IPS-20b (cell line): ENCODE results near the gene HHLA2.

Experiments
- H3K27ac ChIP-seq: one replicate; pipeline ENCODE4 v1.5.1; 2013; ENCODE audit warnings: low read length
- H3K27me3 ChIP-seq: 2 replicates; pipeline ENCODE4 v1.6.1; 2013; ENCODE audit warnings: mild to moderate bottlenecking, low read length, inconsistent platforms; ENCODE audit not compliant: insufficient read depth
- H3K36me3 ChIP-seq: 2 replicates; pipeline ENCODE4 v1.6.1; 2013; ENCODE audit warnings: low read depth, mild to moderate bottlenecking, inconsistent platforms, low read length, moderate library complexity; ENCODE audit not compliant: insufficient read depth
- H3K4me1 ChIP-seq: 2 replicates; pipeline ENCODE4 v1.6.1; 2013; ENCODE audit warnings: mild to moderate bottlenecking, control low read depth, inconsistent platforms, low read length, moderate library complexity; ENCODE audit not compliant: insufficient read depth
- H3K4me3 ChIP-seq: 2 replicates; pipeline ENCODE4 v1.5.1; 2013; ENCODE audit warnings: mild to moderate bottlenecking, low read length, inconsistent platforms
- H3K9ac ChIP-seq: 2 replicates; pipeline ENCODE4 v1.6.1; 2013; ENCODE audit warnings: low read depth, mild to moderate bottlenecking, inconsistent platforms, low read length, moderate library complexity
- H3K9me3 ChIP-seq: 2 replicates; pipeline ENCODE4 v1.6.1; 2013; ENCODE audit warnings: mild to moderate bottlenecking, low read depth, low read length, inconsistent platforms; ENCODE audit not compliant: insufficient read depth

HHLA2 gene

GRCh38 chr3:108328821-108329486 is 32.6 kb downstream of the HHLA2 start:
- no peak overlapping the region for H3K9ac ChIP-seq
- H3K27me3 ChIP-seq = no peaks in the 10 kb centered on the region
- no peak overlapping the region for H3K27ac ChIP-seq
- H3K9me3 ChIP-seq = no peaks in the 10 kb centered on the region
- no peaks in the 10 kb centered on the region for H3K36me3 ChIP-seq
- H3K4me1 ChIP-seq = no peaks in the 10 kb centered on the region
- no peak overlapping the region for H3K4me3 ChIP-seq

- H3K9ac ChIP-seq = no peak overlapping the region
- no peak overlapping the region for H3K4me3 ChIP-seq
- no peak overlapping the region for H3K27ac ChIP-seq
- H3K27me3 ChIP-seq = no peaks in the 10 kb centered on the region
- no peaks in the 10 kb centered on the region for H3K9me3 ChIP-seq
- no peaks in the 10 kb centered on the region for H3K4me1 ChIP-seq
- H3K36me3 ChIP-seq = no peaks in the 10 kb centered on the region
These were observed 33.2 kb downstream of the HHLA2 start for GRCh38 chr3:108329508-108329907.

GRCh38 chr3:108329947-108330346 is 33.6 kb downstream of the HHLA2 start:
- Histone ChIP-seq H3K9ac (no peak overlapping the region), H3K9me3 (no peaks in the 10 kb centered on the region), H3K36me3 (no peaks in the 10 kb centered on the region), H3K27ac (no peak overlapping the region), H3K27me3 (no peaks in the 10 kb centered on the region), H3K4me3 (no peak overlapping the region), H3K4me1 (no peaks in the 10 kb centered on the region)

GRCh38 chr3:108331792-108332191 is 35.4 kb downstream of the HHLA2 start:
- H3K9me3 ChIP-seq = no peaks in the 10 kb centered on the region
- no peaks in the 10 kb centered on the region for H3K27me3 ChIP-seq
- no peak overlapping the region for H3K9ac ChIP-seq
- H3K4me1 ChIP-seq = no peaks in the 10 kb centered on the region
- no peak overlapping the region for H3K27ac ChIP-seq
- H3K4me3 ChIP-seq = no peak overlapping the region
- H3K36me3 ChIP-seq = no peaks in the 10 kb centered on the region

GRCh38 chr3:108333961-108334360 is 37.6 kb downstream of the HHLA2 start:
- Histone ChIP-seq H3K4me3 (no peak overlapping the region), H3K9ac (no peak overlapping the region), H3K9me3 (no peaks in the 10 kb centered on the region), H3K36me3 (no peaks in the 10 kb centered on the region), H3K27ac (no peak overlapping the region), H3K4me1 (no peaks in the 10 kb centered on the region), H3K27me3 (no peaks in the 10 kb centered on the region)

- no peaks in the 10 kb centered on the region for H3K27me3 ChIP-seq
- no peak overlapping the region for H3K9ac ChIP-seq
- H3K36me3 ChIP-seq = no peaks in the 10 kb centered on the region
- H3K9me3 ChIP-seq = no peaks in the 10 kb centered on the region
- H3K4me1 ChIP-seq = no peaks in the 10 kb centered on the region
- no peak overlapping the region for H3K4me3 ChIP-seq
- no peak overlapping the region for H3K27ac ChIP-seq
These were observed 38.4 kb downstream of the HHLA2 start for GRCh38 chr3:108334701-108335100.

GRCh38 chr3:108338901-108339545 is 42.7 kb downstream of the HHLA2 start:
- H3K9ac ChIP-seq = no peak overlapping the region
- no peaks in the 10 kb centered on the region for H3K27me3 ChIP-seq
- H3K4me3 ChIP-seq = no peak overlapping the region
- no peaks in the 10 kb centered on the region for H3K4me1 ChIP-seq
- no peak overlapping the region for H3K27ac ChIP-seq
- H3K36me3 ChIP-seq = no peaks in the 10 kb centered on the region
- no peaks in the 10 kb centered on the region for H3K9me3 ChIP-seq

GRCh38 chr3:108341911-108342310 is 45.6 kb downstream of the HHLA2 start:
- Histone ChIP-seq H3K27me3 (no peaks in the 10 kb centered on the region), H3K9ac (no peak overlapping the region), H3K36me3 (no peaks in the 10 kb centered on the region), H3K9me3 (no peaks in the 10 kb centered on the region), H3K27ac (no peak overlapping the region), H3K4me3 (no peak overlapping the region), H3K4me1 (no peaks in the 10 kb centered on the region)

- Histone ChIP-seq H3K9ac (no peak overlapping the region), H3K27me3 (no peaks in the 10 kb centered on the region), H3K4me1 (no peaks in the 10 kb centered on the region), H3K9me3 (no peaks in the 10 kb centered on the region), H3K27ac (no peak overlapping the region), H3K36me3 (no peaks in the 10 kb centered on the region), H3K4me3 (no peak overlapping the region)
These were observed 46.6 kb downstream of the HHLA2 start for GRCh38 chr3:108342837-108343486.

GRCh38 chr3:108343491-108343890 is 47.1 kb downstream of the HHLA2 start:
- H3K4me3 ChIP-seq = no peak overlapping the region
- H3K9me3 ChIP-seq = no peaks in the 10 kb centered on the region
- no peak overlapping the region for H3K9ac ChIP-seq

GRCh38 chr3:108345492-108346205 is 49.3 kb downstream of the HHLA2 start:
- H3K9me3 ChIP-seq = no peaks in the 10 kb centered on the region
- no peaks in the 10 kb centered on the region for H3K36me3 ChIP-seq
- no peak overlapping the region for H3K9ac ChIP-seq
- H3K4me1 ChIP-seq = no peaks in the 10 kb centered on the region
- no peaks in the 10 kb centered on the region for H3K27me3 ChIP-seq
- no peak overlapping the region for H3K27ac ChIP-seq
- no peak overlapping the region for H3K4me3 ChIP-seq

More at GRCh38 chr3:108343491-108343890, 47.1 kb downstream of the HHLA2 start:
- H3K4me1 ChIP-seq = no peaks in the 10 kb centered on the region
- no peaks in the 10 kb centered on the region for H3K27me3 ChIP-seq
- no peaks in the 10 kb centered on the region for H3K36me3 ChIP-seq
- no peak overlapping the region for H3K27ac ChIP-seq
